Right atrium auricular region (tissue), 2 donors: ENCODE measurements around the gene TMEM87B. TPM values are rescaled to one million over a fixed set of nuclear protein-coding genes. Genes with fewer than 3 reads are reported as not detected.

Source experiments
- DNase-seq: peaks from one replicate; pipeline ENCODE4 v3.0.0-alpha.2; 2019; ENCODE audit warnings: low spot score
- H3K27ac ChIP-seq, 2 donors: fragments of 200-600 bp; sonication (generic); 1 replicate in 1 of 2; 2 replicates in 1 of 2; pipeline ENCODE4 v1.5.1; 2016 to 2019
- H3K27me3 ChIP-seq, 2 donors: fragments of 200-600 bp; sonication (generic); one replicate each; pipeline versions ENCODE4 v1.5.1 to v1.6.0; 2017 to 2019
- H3K36me3 ChIP-seq: fragments of 200-600 bp; sonication (generic); one replicate; pipeline ENCODE4 v1.5.1; 2016
- H3K4me1 ChIP-seq, 2 donors: fragments of 200-600 bp; sonication (generic); one replicate each; pipeline versions ENCODE4 v1.5.1 to v1.6.0; 2017 to 2019
- H3K4me3 ChIP-seq, 2 donors: fragments of 200-600 bp; sonication (generic); 1 replicate in 1 of 2; 2 replicates in 1 of 2; pipeline ENCODE4 v1.5.1; 2017 to 2019; ENCODE audit warnings: mild to moderate bottlenecking in 1 of 2, moderate library complexity in 1 of 2
- H3K9me3 ChIP-seq, 2 donors: fragments of 200-600 bp; sonication (generic); one replicate each; pipeline ENCODE4 v1.5.1; 2019
- total RNA-seq, 2 donors: library from RNA; depleted of rRNA; stranded (reverse); fragments of >200 nt; gene quantifications; one replicate each; pipeline ENCODE4 v1.1.0, GENCODE V29; 2016
- TF ChIP-seq, protein P1 (sequence below), 2 donors: fragments of 200-600 bp; sonication (generic); IDR thresholded peaks; one replicate each; pipeline ENCODE4 v1.5.1; 2019; ENCODE audit warnings: antibody characterized with exemption in 2 of 2

Gene TMEM87B
- total RNA-seq, 2 donors from 2014 or later = 7.7 to 8.8 TPM

- no peaks in the 10 kb centered on the region for H3K27me3 ChIP-seq
- H3K36me3 ChIP-seq = peaks cover 49% of the 10 kb centered on the region
- H3K9me3 ChIP-seq = no peaks in the 10 kb centered on the region
- TF ChIP-seq, protein P1, sequence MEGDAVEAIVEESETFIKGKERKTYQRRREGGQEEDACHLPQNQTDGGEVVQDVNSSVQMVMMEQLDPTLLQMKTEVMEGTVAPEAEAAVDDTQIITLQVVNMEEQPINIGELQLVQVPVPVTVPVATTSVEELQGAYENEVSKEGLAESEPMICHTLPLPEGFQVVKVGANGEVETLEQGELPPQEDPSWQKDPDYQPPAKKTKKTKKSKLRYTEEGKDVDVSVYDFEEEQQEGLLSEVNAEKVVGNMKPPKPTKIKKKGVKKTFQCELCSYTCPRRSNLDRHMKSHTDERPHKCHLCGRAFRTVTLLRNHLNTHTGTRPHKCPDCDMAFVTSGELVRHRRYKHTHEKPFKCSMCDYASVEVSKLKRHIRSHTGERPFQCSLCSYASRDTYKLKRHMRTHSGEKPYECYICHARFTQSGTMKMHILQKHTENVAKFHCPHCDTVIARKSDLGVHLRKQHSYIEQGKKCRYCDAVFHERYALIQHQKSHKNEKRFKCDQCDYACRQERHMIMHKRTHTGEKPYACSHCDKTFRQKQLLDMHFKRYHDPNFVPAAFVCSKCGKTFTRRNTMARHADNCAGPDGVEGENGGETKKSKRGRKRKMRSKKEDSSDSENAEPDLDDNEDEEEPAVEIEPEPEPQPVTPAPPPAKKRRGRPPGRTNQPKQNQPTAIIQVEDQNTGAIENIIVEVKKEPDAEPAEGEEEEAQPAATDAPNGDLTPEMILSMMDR (IDR thresholded peaks at IDR 0.05) = no peak
- no peak overlapping the region for H3K27ac ChIP-seq
- H3K4me1 ChIP-seq = no peaks in the 10 kb centered on the region
- no peak overlapping the region for H3K4me3 ChIP-seq
- DNase-seq = peak; percentile 70
Measured at GRCh38 chr2:112085916-112086669, 31.0 kb downstream of the TMEM87B start.

DNA sequence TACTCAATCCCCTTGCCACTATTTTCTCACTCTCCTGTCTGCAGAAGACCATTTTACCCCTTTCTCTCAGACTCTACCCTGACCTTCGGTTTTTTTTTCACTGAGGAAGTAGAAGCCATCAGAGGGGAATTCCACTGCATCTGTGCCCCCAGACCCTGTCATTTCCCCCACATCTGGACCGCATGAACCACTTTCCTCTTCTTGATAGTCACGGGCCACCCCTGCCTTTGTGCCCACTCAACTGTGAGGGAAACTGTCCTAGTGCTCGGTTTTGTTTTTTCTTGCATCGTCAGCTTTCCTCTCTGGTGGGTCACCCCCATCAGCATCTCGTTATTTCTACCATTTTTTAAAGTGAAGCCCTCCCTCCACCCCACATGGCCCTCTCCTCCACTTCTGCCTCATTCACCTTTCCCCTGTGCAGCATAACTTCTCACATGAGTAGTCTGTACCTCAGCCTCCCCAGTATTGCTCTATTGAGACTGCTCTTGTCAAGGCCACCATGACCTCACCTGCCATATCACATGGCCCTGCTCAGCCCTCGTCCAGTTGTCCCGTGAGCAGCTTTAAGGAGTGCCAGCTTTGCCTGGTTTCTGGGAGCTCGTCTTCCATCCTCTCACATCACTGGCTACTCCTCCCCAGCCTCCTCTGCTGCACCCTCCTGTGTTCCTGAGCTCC lies 32.4 kb downstream of the TMEM87B start:
- H3K9me3 ChIP-seq = no peaks in the 10 kb centered on the region
- TF ChIP-seq, protein P1 (IDR thresholded peaks at IDR 0.05) = no peak
- H3K27ac ChIP-seq = no peak overlapping the region
- H3K4me3 ChIP-seq = no peak overlapping the region
- DNase-seq = no peak
- H3K36me3 ChIP-seq = peaks cover 42% of the 10 kb centered on the region
- no peaks in the 10 kb centered on the region for H3K4me1 ChIP-seq
- no peaks in the 10 kb centered on the region for H3K27me3 ChIP-seq

DNA sequence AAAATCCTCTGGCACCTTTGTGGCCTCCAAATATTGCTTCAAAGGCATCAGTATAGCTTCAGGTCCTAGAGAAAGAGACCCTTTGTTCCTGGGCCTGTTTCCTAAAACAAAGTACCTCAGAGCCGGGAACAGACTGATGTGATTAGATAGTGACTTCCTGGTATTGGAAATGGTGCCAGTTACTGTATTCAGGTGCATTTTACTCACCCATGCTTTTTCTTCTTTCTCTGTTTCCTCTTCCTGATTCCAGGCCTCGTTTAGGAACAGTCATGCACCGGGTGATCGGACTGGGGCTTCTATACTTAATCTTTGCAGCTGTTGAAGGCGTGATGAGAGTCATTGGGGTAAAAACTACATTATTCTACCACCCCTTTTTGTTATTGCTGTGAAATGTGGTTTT lies 34.3 kb downstream of the TMEM87B start:
- Histone ChIP-seq H3K9me3 (no peaks in the 10 kb centered on the region), H3K4me1 (no peaks in the 10 kb centered on the region), H3K36me3 (peaks cover 42% of the 10 kb centered on the region), H3K4me3 (no peak overlapping the region), H3K27ac (no peak overlapping the region), H3K27me3 (no peaks in the 10 kb centered on the region)
- DNase-seq = no peak
- TF ChIP-seq, protein P1 (IDR thresholded peaks at IDR 0.05) = no peak

GRCh38 chr2:112092286-112093041 lies 37.4 kb downstream of the TMEM87B start:
- H3K27me3 ChIP-seq = no peaks in the 10 kb centered on the region
- TF ChIP-seq, protein P1 (IDR thresholded peaks at IDR 0.05) = no peak
- no peaks in the 10 kb centered on the region for H3K4me1 ChIP-seq
- no peak overlapping the region for H3K4me3 ChIP-seq
- H3K36me3 ChIP-seq = peaks cover 28% of the 10 kb centered on the region
- no peak overlapping the region for H3K27ac ChIP-seq
- DNase-seq = no peak
- H3K9me3 ChIP-seq = no peaks in the 10 kb centered on the region

DNA sequence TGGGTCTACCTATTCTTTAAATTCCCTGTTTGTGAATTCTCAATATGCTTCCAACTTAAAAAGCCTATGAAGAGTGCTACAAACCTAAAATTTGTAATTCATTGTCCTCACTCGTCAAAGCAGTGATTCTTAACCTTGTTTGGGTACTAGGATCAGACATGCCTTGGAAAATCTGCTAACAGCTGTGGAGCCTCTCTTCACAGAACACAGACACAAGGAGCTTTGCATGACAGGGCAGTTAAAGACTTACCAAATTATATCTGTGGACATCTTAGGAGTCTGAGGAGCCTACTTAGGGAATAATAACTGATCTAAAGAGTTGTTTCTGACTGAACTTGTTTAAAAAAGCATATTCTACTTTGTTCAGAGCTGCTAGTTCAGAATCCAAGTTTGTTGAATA lies 38.1 kb downstream of the TMEM87B start:
- peaks cover 20% of the 10 kb centered on the region for H3K36me3 ChIP-seq
- H3K27ac ChIP-seq = no peak overlapping the region
- no peak overlapping the region for H3K4me3 ChIP-seq
- no peaks in the 10 kb centered on the region for H3K9me3 ChIP-seq
- DNase-seq = no peak
- TF ChIP-seq, protein P1 (IDR thresholded peaks at IDR 0.05) = no peak
- no peaks in the 10 kb centered on the region for H3K4me1 ChIP-seq
- H3K27me3 ChIP-seq = no peaks in the 10 kb centered on the region
